Ovary (tissue), 9 donors: ENCODE results near the gene RRP8. TPM values are rescaled to one million over a fixed set of nuclear protein-coding genes. Genes with fewer than 3 reads are reported as not detected.

Experiments used
- DNase-seq, 5 donors: peaks; one replicate each; pipeline ENCODE4 v3.0.0-alpha.2; 2019 to 2020
- H3K27ac ChIP-seq, 2 donors: fragments of 200-600 bp; one replicate each; pipeline versions ENCODE4 v1.5.1 to v1.8.0; 2019 to 2022
- H3K27me3 ChIP-seq: fragments of 200-600 bp; one replicate; pipeline ENCODE4 v1.8.0; 2022
- H3K36me3 ChIP-seq: fragments of 200-600 bp; sonication (generic); one replicate; pipeline ENCODE4 v1.5.1; 2019
- H3K4me1 ChIP-seq: one replicate; pipeline ENCODE4 v1.8.1; 2013; ENCODE audit warnings: mild to moderate bottlenecking, moderate library complexity; ENCODE audit not compliant: insufficient read depth
- H3K4me3 ChIP-seq: fragments of 200-600 bp; sonication (generic); one replicate; pipeline ENCODE4 v1.5.1; 2017
- H3K9me3 ChIP-seq, 2 donors: fragments of 200-600 bp in 1 of 2; sonication (generic) in 1 of 2; one replicate each; pipeline versions ENCODE4 v1.5.1 to v1.8.1; 2013 to 2019; ENCODE audit warnings: mild to moderate bottlenecking in 1 of 2, moderate library complexity in 1 of 2
- EP300 ChIP-seq: sonication (generic); formaldehyde crosslinking; IDR thresholded peaks from one replicate; pipeline ENCODE4 v1.6.1; 2017; ENCODE audit warnings: antibody characterized with exemption
- POLR2A ChIP-seq: fragments of 450-650 bp; IDR thresholded peaks from one replicate; pipeline ENCODE4 v1.6.1; 2017; ENCODE audit warnings: antibody characterized with exemption, mild to moderate bottlenecking, moderate library complexity
- WGBS, 3 donors: extraction: QIAGEN DNeasy Blood & Tissue Kit in 1 of 3; methylation state at CpG; one replicate each; pipeline versions ENCODE4 v1.1.5 to v1.1.7; 2013 to 2017; 5-methylcytosine and 5-hydroxymethylcytosine counted together
- intact Hi-C, 4 donors: fragments of 100-400 bp; cut with DNase I; formaldehyde crosslinking; loops; one replicate each; pipeline versions ENCODE4 v1.11.0 to v1.15.1; 2022 to 2023
- polyA plus RNA-seq, 2 donors: library from polyadenylated mRNA; stranded (reverse); fragments of 200-250 nt in 1 of 2; fragments of 350-450 nt in 1 of 2; fragmentation: Illumina TruSeq in 1 of 2; extraction: RNeasy Lipid Tissue Mini Kit (QIAGEN cat#74804) in 1 of 2; gene quantifications; one replicate each; pipeline ENCODE4 v1.2.3, GENCODE V29; 2013 to 2014
- total RNA-seq, 7 donors: library from RNA; depleted of rRNA in 2 of 7; stranded (reverse); fragments of >200 nt in 2 of 7; fragmentation: NEBNext Ultra II Directional in 3 of 7; extraction: Animal tissue kit (Norgen Biotek cat#: 25700) in 3 of 7; gene quantifications; one replicate each; pipeline versions ENCODE4 v1.1.0 to v1.2.4, GENCODE V29; 2016 to 2023
- TF ChIP-seq, protein P1 (sequence below), 3 donors: fragments of 450-650 bp in 2 of 3; fragments of 200-600 bp in 1 of 3; IDR thresholded peaks; one replicate each; pipeline versions ENCODE4 v1.5.1 to v1.8.0; 2016 to 2022; ENCODE audit warnings: antibody characterized with exemption in 3 of 3, mild to moderate bottlenecking in 1 of 3
- donor health status: DM: no; HTN: no; CAD: no; lungs with moderate emphysema.
- donor health status: DM: no; HTN: no; CAD: no.
- donor health status: Bipolar disorder and iron deficiency.
- donor health status: DM: yes; HTN: yes; CAD: no.
- donor health status: DM: no; HTN: no; CAD: no.
- donor health status: DM: yes; HTN: yes; CAD: no.

The RRP8 gene
- total and polyA plus RNA-seq, 9 donors, result 8.2 to 32.7 (median 17.1) TPM

GRCh38 chr11:6548641-6549040 is 54.8 kb downstream of the RRP8 start:
- intact Hi-C loops, result no loop called here
- 86 to 94% (median 92%) methylated on average over 3 of the region's 3 CpGs for whole genome bisulfite sequencing, 3 donors
- no peaks in the 10 kb centered on the region for H3K4me1 ChIP-seq

GRCh38 chr11:6548121-6548520 is 55.3 kb downstream of the RRP8 start:
- no peaks in the 10 kb centered on the region for H3K4me1 ChIP-seq
- WGBS, 3 donors, result 91 to 98% (median 98%) methylated on average over 2 of the region's 2 CpGs
- H3K4me3 ChIP-seq, result no peak overlapping the region
- intact Hi-C loops, result no loop called here
- H3K27ac ChIP-seq, result no peak overlapping the region
- no peak for TF ChIP-seq EP300
- TF ChIP-seq, protein P1, sequence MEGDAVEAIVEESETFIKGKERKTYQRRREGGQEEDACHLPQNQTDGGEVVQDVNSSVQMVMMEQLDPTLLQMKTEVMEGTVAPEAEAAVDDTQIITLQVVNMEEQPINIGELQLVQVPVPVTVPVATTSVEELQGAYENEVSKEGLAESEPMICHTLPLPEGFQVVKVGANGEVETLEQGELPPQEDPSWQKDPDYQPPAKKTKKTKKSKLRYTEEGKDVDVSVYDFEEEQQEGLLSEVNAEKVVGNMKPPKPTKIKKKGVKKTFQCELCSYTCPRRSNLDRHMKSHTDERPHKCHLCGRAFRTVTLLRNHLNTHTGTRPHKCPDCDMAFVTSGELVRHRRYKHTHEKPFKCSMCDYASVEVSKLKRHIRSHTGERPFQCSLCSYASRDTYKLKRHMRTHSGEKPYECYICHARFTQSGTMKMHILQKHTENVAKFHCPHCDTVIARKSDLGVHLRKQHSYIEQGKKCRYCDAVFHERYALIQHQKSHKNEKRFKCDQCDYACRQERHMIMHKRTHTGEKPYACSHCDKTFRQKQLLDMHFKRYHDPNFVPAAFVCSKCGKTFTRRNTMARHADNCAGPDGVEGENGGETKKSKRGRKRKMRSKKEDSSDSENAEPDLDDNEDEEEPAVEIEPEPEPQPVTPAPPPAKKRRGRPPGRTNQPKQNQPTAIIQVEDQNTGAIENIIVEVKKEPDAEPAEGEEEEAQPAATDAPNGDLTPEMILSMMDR (IDR thresholded peaks at IDR 0.05), result no peak
- no peak for TF ChIP-seq POLR2A
- no peaks in the 10 kb centered on the region for H3K9me3 ChIP-seq
- DNase-seq, result no peak
- no peaks in the 10 kb centered on the region for H3K36me3 ChIP-seq
- H3K27me3 ChIP-seq, result no peaks in the 10 kb centered on the region

More at GRCh38 chr11:6548641-6549040, 54.8 kb downstream of the RRP8 start:
- TF ChIP-seq POLR2A (no peak), EP300 (no peak)
- TF ChIP-seq, protein P1 (IDR thresholded peaks at IDR 0.05), result no peak
- Histone ChIP-seq H3K27ac (no peak overlapping the region), H3K36me3 (no peaks in the 10 kb centered on the region), H3K9me3 (no peaks in the 10 kb centered on the region), H3K27me3 (no peaks in the 10 kb centered on the region), H3K4me3 (no peak overlapping the region)
- DNase-seq, result no peak

DNA sequence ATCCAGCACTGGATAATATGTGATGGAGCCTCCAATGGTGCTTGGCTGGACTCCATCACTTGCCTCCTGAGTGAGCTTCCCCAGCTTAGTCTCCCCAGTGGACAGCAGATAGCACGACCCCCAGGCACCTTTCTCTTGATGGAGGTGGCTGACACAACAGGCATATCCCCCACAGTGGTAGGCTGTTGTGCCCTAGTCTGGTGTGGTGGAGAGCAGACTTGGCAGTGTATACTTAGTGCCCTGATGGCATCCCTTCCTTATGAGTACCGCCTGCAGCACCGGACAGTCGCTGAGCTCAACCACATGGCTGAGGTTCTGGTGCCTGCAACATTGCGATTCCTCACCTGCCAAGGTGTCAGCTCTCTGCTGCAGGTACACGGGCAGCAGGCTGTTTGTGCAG is 56.2 kb downstream of the RRP8 start:
- no peaks in the 10 kb centered on the region for H3K36me3 ChIP-seq
- WGBS, 3 donors, result 93 to 97% (median 96%) methylated on average over 3 to 6 of the region's 6 CpGs
- H3K9me3 ChIP-seq, result no peaks in the 10 kb centered on the region
- TF ChIP-seq POLR2A (no peak), EP300 (no peak)
- TF ChIP-seq, protein P1 (IDR thresholded peaks at IDR 0.05), result no peak
- no peak overlapping the region for H3K27ac ChIP-seq
- DNase-seq, result no peak
- no peak overlapping the region for H3K4me3 ChIP-seq
- intact Hi-C loops, result no loop called here
- no peaks in the 10 kb centered on the region for H3K27me3 ChIP-seq
- no peaks in the 10 kb centered on the region for H3K4me1 ChIP-seq

GRCh38 chr11:6546735-6547134 is 56.7 kb downstream of the RRP8 start:
- Histone ChIP-seq H3K27ac (no peak overlapping the region), H3K4me3 (no peak overlapping the region), H3K27me3 (no peaks in the 10 kb centered on the region), H3K36me3 (no peaks in the 10 kb centered on the region), H3K9me3 (no peaks in the 10 kb centered on the region), H3K4me1 (no peaks in the 10 kb centered on the region)
- 95 to 97% (median 97%) methylated on average over 8 of the region's 8 CpGs for WGBS, 3 donors
- DNase-seq, result no peak
- intact Hi-C loops, result no loop called here
- no peak for TF ChIP-seq EP300
- no peak for TF ChIP-seq POLR2A
- TF ChIP-seq, protein P1 (IDR thresholded peaks at IDR 0.05), result no peak
